Subcutaneous abdominal adipose tissue (tissue), 5 donors: ENCODE results near the gene PPP3CA.

Experiments used
- H3K27ac ChIP-seq: one replicate; pipeline ENCODE4 v1.7.0; 2013; ENCODE audit warnings: low read depth, mild to moderate bottlenecking, inconsistent platforms, low read length, moderate library complexity
- H3K27me3 ChIP-seq, 5 donors: one replicate each; pipeline ENCODE4 v1.7.0; 2013; ENCODE audit warnings: low read length in 5 of 5, inconsistent platforms in 1 of 5; ENCODE audit not compliant: control insufficient read depth in 5 of 5, insufficient read depth in 4 of 5
- H3K36me3 ChIP-seq, 5 donors: one replicate each; pipeline ENCODE4 v1.7.0; 2013; ENCODE audit warnings: low read length in 5 of 5; ENCODE audit not compliant: control insufficient read depth in 5 of 5, insufficient read depth in 5 of 5
- H3K4me1 ChIP-seq, 5 donors: one replicate each; pipeline ENCODE4 v1.7.0; 2013; ENCODE audit warnings: low read length in 5 of 5, mild to moderate bottlenecking in 3 of 5, moderate library complexity in 1 of 5; ENCODE audit not compliant: control insufficient read depth in 5 of 5, insufficient read depth in 5 of 5
- H3K4me3 ChIP-seq, 5 donors: one replicate each; pipeline ENCODE4 v1.7.0; 2013; ENCODE audit warnings: low read length in 5 of 5, low read depth in 1 of 5
- H3K9ac ChIP-seq, 5 donors: one replicate each; pipeline ENCODE4 v1.7.0; 2013; ENCODE audit warnings: low read length in 5 of 5, mild to moderate bottlenecking in 4 of 5, moderate library complexity in 3 of 5
- H3K9me3 ChIP-seq, 5 donors: one replicate each; pipeline ENCODE4 v1.7.0; 2013; ENCODE audit warnings: low read length in 5 of 5; ENCODE audit not compliant: control insufficient read depth in 5 of 5
- donor health status: healthy.
- donor health status: healthy.
- donor health status: healthy.
- donor health status: healthy.
- donor health status: healthy.

PPP3CA gene

DNA sequence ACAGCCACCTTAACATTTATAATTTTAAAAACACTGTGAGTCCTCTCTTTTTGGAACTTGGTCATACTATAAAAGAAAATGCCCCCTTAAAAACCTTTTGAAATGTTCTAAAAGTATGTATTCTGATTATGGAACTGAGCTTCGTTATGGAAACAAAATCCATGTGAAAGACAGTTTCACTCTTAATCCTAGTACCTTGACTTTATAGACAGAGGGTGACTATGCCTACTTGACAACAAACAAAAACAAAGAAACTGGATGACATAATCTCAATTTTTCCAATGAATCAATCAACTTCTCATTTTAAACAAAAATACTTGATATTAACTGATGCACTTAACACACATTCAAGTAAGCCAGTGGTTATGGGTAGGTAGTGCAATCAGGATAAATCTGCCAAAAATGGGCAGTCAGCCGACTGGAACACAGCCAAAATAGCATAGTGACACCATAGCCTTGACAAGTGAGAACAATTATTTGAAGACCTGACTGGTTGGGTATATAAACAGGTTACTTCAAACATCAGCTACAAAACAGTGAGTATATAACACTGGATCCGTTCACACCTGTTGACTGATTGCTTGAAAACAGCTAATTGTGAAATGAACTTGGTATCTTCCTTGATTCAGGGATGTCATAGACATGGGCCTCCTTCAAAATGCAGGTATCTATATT, 265.5 kb downstream of the PPP3CA start:
- H3K4me1 ChIP-seq: peaks cover 0 to 6% (median 0%) of the 10 kb centered on the region in 5 donors
- peaks cover 1 to 13% (median 6%) of the 10 kb centered on the region in 5 donors for H3K36me3 ChIP-seq
- H3K9ac ChIP-seq: no peak overlapping the region
- H3K27me3 ChIP-seq: no peaks in the 10 kb centered on the region
- no peak overlapping the region for H3K4me3 ChIP-seq
- H3K9me3 ChIP-seq: no peaks in the 10 kb centered on the region
- no peak overlapping the region for H3K27ac ChIP-seq

- no peak overlapping the region for H3K9ac ChIP-seq
- no peak overlapping the region for H3K27ac ChIP-seq
- no peaks in the 10 kb centered on the region for H3K27me3 ChIP-seq
These were observed 266.2 kb downstream of the PPP3CA start for GRCh38 chr4:101081166-101081565.

DNA sequence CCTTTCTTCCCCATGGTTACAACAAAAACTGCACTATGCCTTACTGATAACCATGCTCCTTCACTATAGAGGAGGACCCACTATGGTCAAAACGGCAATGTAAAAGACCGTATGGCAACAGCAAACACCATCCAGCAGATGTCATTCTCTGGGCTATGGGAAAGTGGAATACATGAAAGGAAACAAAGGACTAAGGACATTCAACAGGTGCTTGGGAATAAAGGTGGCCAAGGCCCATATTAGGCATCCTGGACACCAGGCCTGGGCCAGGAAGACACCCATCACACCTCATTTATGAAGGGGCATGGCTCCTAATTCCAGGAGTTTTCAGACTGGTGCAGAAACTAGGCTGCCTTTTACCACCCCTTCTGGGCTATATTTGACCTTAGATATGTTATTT, 268.4 kb downstream of the PPP3CA start:
- no peaks in the 10 kb centered on the region for H3K9me3 ChIP-seq
- peaks cover 0 to 13% (median 9%) of the 10 kb centered on the region in 5 donors for H3K36me3 ChIP-seq
- no peak overlapping the region for H3K4me3 ChIP-seq
- H3K4me1 ChIP-seq: peaks cover 0 to 9% (median 0%) of the 10 kb centered on the region in 5 donors
- no peak overlapping the region for H3K27ac ChIP-seq
- no peaks in the 10 kb centered on the region for H3K27me3 ChIP-seq
- no peak overlapping the region for H3K9ac ChIP-seq

More at GRCh38 chr4:101081166-101081565, 266.2 kb downstream of the PPP3CA start:
- H3K4me1 ChIP-seq: peaks cover 0 to 6% (median 0%) of the 10 kb centered on the region in 5 donors
- H3K9me3 ChIP-seq: no peaks in the 10 kb centered on the region
- peaks cover 0 to 13% (median 7%) of the 10 kb centered on the region in 5 donors for H3K36me3 ChIP-seq
- no peak overlapping the region for H3K4me3 ChIP-seq

- no peak overlapping the region for H3K9ac ChIP-seq
- H3K4me3 ChIP-seq: no peak overlapping the region
- H3K27ac ChIP-seq: no peak overlapping the region
- H3K9me3 ChIP-seq: no peaks in the 10 kb centered on the region
- peaks cover 0 to 6% (median 3%) of the 10 kb centered on the region in 5 donors for H3K36me3 ChIP-seq
- peaks cover 0 to 9% (median 0%) of the 10 kb centered on the region in 5 donors for H3K4me1 ChIP-seq
- H3K27me3 ChIP-seq: no peaks in the 10 kb centered on the region
These were observed 271.3 kb downstream of the PPP3CA start for GRCh38 chr4:101076032-101076431.

DNA sequence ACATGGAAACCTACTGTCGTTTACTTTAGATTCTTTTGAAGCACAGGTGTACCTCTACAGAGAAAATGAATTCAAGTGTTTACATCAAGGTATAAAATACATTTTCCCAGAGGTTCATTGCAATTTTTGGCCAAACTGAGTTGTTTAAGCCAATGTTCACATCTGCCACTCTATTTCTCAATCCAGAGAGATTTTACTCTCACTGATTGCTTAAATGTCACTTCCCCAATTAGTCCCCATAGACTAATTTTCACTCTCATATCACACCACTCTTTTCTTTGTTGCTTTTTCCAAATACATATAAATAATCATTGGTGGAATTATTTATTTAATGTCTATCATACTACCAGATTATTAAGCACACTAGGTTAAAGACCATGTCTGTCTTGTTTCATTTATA, 271.8 kb downstream of the PPP3CA start:
- Histone ChIP-seq H3K27ac (no peak overlapping the region), H3K4me1 (peaks cover 0 to 9% (median 0%) of the 10 kb centered on the region in 5 donors), H3K27me3 (no peaks in the 10 kb centered on the region), H3K9ac (no peak overlapping the region), H3K4me3 (no peak overlapping the region), H3K9me3 (no peaks in the 10 kb centered on the region), H3K36me3 (peaks cover 0 to 5% (median 3%) of the 10 kb centered on the region in 5 donors)

DNA sequence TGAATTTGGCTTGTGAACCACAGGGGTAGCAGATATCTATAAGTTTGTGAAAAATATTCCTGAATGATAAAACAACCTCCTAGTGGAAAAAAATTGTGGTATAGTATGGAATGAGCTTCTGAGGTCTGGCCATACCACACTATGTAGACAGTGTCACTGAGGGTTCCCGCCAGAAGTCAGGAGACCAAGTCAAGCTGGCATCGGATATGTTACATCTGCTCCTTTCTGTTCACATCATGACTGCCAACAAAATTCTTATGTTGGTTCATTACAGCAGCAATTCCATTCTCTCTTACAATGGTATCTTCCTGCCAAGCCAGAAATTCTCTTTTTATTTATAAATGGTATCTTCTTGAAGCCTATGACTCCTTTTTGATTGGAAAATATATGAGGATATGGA, 273.0 kb downstream of the PPP3CA start:
- H3K27me3 ChIP-seq: no peaks in the 10 kb centered on the region
- peaks cover 0 to 8% (median 2%) of the 10 kb centered on the region in 5 donors for H3K36me3 ChIP-seq
- H3K9me3 ChIP-seq: no peaks in the 10 kb centered on the region
- peaks cover 0 to 9% (median 0%) of the 10 kb centered on the region in 5 donors for H3K4me1 ChIP-seq
- no peak overlapping the region for H3K9ac ChIP-seq
- H3K4me3 ChIP-seq: no peak overlapping the region
- H3K27ac ChIP-seq: no peak overlapping the region

DNA sequence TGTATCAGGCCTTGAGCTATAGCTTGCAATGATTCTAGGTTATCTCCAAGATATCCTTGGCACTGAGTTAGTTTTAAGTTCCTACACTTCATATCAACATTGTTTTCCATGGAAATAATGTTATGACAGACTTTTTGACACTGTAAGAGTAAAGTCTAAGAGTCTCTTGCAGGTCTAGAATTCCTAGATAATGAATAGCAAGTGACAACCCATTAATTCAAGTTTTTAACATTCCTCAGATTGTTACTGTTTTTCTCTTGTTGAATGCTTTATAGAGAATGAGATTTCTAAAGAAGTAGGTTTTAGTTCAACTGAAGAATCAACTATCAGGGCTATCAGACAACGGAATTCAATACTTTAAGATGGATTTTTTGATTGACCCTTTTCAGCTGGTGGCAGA, 276.1 kb downstream of the PPP3CA start:
- Histone ChIP-seq H3K27ac (no peak overlapping the region), H3K9me3 (no peaks in the 10 kb centered on the region), H3K36me3 (peaks cover 0 to 7% (median 3%) of the 10 kb centered on the region in 5 donors), H3K4me1 (peaks cover 0 to 3% (median 0%) of the 10 kb centered on the region in 5 donors), H3K4me3 (no peak overlapping the region), H3K9ac (no peak overlapping the region), H3K27me3 (no peaks in the 10 kb centered on the region)

DNA sequence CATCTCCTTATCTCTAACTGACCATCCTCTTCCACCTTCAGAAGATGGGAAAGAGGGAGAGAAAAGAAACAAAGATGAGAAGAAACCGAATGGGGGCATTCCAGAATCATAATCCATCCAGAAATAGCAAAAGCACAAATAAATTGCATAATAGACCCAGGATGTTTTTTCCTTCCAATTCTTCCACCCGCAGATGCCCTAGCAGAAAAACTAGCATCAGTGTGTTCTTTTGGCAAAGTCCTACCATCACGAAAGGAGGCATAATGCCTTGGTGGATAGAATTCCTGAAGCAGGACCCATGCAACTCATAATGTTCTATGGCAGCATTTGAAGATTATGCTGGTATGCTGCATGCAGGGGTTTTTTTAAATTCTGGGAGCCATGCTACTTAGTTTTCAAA, 279.2 kb downstream of the PPP3CA start:
- Histone ChIP-seq H3K4me1 (no peaks in the 10 kb centered on the region), H3K27me3 (no peaks in the 10 kb centered on the region), H3K4me3 (no peak overlapping the region), H3K27ac (no peak overlapping the region), H3K9ac (no peak overlapping the region), H3K36me3 (peaks cover 0 to 4% (median 0%) of the 10 kb centered on the region in 5 donors), H3K9me3 (no peaks in the 10 kb centered on the region)

- no peaks in the 10 kb centered on the region for H3K4me1 ChIP-seq
- peaks cover 0 to 4% (median 0%) of the 10 kb centered on the region in 5 donors for H3K36me3 ChIP-seq
- H3K27ac ChIP-seq: no peak overlapping the region
- H3K27me3 ChIP-seq: no peaks in the 10 kb centered on the region
- no peak overlapping the region for H3K4me3 ChIP-seq
- no peaks in the 10 kb centered on the region for H3K9me3 ChIP-seq
- H3K9ac ChIP-seq: no peak overlapping the region
These were observed 279.9 kb downstream of the PPP3CA start for GRCh38 chr4:101067383-101067782.

- H3K4me1 ChIP-seq: no peaks in the 10 kb centered on the region
- H3K9ac ChIP-seq: no peak overlapping the region
- H3K27me3 ChIP-seq: no peaks in the 10 kb centered on the region
- no peak overlapping the region for H3K4me3 ChIP-seq
- no peaks in the 10 kb centered on the region for H3K9me3 ChIP-seq
- H3K36me3 ChIP-seq: peaks cover 0 to 5% (median 3%) of the 10 kb centered on the region in 5 donors
- no peak overlapping the region for H3K27ac ChIP-seq
These were observed 280.6 kb downstream of the PPP3CA start for GRCh38 chr4:101066626-101067170.
